ENCODE results near the gene MON1A. TPM values are rescaled to one million over a fixed set of nuclear protein-coding genes. Genes with fewer than 3 reads are reported as not detected.
A peak's percentile ranks its signal among the peaks of the same experiment; 100 is the strongest.

MON1A gene
- total RNA-seq, 1 donor from 2014 or later = 11.5 TPM

DNA sequence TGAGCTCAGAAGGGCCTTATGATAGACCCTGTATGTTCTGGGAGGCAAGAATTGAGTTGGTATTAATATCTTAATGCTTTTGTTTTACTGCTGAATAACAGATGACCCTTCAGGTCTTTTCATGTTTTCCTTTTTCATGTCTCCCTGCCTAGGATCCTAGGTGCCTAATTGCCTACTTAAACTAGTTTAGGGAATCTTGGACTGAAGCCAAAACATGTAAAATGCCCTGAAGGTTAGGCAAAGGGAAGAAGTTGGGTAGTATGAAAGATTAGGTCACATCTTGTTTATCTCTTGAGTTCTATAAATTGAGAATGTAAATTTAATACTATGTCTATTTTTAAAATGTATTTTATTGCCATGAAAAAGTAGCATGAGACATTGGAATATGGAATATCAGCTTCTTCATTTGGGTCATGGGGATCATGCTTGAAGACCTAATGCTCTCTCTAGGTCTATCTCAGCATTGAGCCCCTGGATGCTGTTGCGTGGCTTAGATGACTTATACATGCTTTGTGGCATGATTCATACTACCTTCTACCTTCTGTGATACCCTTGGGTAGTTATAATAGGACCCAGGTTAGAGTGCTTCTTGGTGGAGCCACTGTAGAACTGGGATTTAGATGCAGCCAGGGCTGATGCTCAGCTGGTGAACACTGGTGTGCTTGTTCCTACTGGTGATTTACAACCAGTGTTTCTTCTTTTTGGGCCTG is 36.8 kb upstream of the MON1A start:
- H3K36me3 Mint-ChIP-seq (ENCODE audit: low read depth) = peaks cover 8% of the 10 kb centered on the region
- H3K4me1 Mint-ChIP-seq = peaks cover 16% of the 10 kb centered on the region
- H3K27ac Mint-ChIP-seq (ENCODE audit: unreplicated experiment) = no peak overlapping the region
- H3K4me3 Mint-ChIP-seq = no peak overlapping the region
- TF ChIP-seq, protein P1, sequence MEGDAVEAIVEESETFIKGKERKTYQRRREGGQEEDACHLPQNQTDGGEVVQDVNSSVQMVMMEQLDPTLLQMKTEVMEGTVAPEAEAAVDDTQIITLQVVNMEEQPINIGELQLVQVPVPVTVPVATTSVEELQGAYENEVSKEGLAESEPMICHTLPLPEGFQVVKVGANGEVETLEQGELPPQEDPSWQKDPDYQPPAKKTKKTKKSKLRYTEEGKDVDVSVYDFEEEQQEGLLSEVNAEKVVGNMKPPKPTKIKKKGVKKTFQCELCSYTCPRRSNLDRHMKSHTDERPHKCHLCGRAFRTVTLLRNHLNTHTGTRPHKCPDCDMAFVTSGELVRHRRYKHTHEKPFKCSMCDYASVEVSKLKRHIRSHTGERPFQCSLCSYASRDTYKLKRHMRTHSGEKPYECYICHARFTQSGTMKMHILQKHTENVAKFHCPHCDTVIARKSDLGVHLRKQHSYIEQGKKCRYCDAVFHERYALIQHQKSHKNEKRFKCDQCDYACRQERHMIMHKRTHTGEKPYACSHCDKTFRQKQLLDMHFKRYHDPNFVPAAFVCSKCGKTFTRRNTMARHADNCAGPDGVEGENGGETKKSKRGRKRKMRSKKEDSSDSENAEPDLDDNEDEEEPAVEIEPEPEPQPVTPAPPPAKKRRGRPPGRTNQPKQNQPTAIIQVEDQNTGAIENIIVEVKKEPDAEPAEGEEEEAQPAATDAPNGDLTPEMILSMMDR (conservative IDR thresholded peaks at IDR 0.05) = no peak
- DNase-seq (ENCODE audit: low read depth, low spot score) = no peak
- H3K27me3 Mint-ChIP-seq (ENCODE audit: low read depth) = no peaks in the 10 kb centered on the region
- H3K9me3 Mint-ChIP-seq = no peaks in the 10 kb centered on the region

DNA sequence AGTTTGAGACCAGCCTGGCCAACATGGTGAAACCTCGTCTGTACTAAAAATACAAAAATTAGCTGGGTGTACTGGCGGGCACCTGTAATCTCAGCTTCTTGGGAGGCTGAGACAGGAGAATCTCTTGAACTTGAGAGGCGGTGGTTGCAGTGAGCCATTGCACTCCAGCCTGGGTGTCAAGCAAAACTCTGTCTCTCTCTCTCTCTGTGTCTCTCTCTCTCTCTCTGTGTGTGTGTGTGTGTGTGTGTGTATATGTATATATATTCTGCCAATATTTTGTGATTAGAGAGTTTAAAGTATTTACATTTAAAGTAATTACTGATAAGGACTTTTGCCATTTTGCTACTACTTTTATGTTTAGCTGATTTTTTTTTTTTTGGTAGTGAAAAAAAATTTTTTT is 26.0 kb upstream of the MON1A start:
- TF ChIP-seq, protein P1 (conservative IDR thresholded peaks at IDR 0.05) = no peak
- H3K27ac Mint-ChIP-seq (ENCODE audit: unreplicated experiment) = no peak overlapping the region
- H3K36me3 Mint-ChIP-seq (ENCODE audit: low read depth) = no peaks in the 10 kb centered on the region
- peaks cover 13% of the 10 kb centered on the region for H3K4me1 Mint-ChIP-seq
- H3K4me3 Mint-ChIP-seq = no peak overlapping the region
- no peak for DNase-seq (ENCODE audit: low read depth, low spot score)
- no peaks in the 10 kb centered on the region for H3K9me3 Mint-ChIP-seq
- no peaks in the 10 kb centered on the region for H3K27me3 Mint-ChIP-seq (ENCODE audit: low read depth)

DNA sequence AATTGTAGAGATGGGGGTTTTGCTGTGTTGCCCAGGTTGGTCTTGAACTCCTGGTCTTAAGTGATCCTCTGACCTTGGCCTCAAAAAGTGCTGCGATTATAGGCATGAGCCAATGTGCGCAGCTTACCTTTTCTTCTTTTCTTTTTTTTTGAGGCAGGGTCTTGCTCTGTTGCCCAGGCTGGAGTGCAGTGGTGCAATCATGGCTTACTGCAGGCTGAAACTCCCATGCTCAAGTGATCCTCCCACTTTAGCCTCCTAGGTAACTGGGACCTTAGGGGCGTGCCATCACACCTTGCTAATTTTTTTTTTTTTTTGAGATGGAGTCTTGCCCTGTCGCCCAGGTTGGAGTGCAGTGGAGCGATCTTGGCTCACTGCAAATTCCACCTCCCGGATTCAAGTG is 23.3 kb upstream of the MON1A start:
- H3K36me3 Mint-ChIP-seq (ENCODE audit: low read depth) = no peaks in the 10 kb centered on the region
- H3K27ac Mint-ChIP-seq (ENCODE audit: unreplicated experiment) = no peak overlapping the region
- no peak for DNase-seq (ENCODE audit: low read depth, low spot score)
- peaks cover 11% of the 10 kb centered on the region for H3K4me1 Mint-ChIP-seq
- H3K27me3 Mint-ChIP-seq (ENCODE audit: low read depth) = no peaks in the 10 kb centered on the region
- TF ChIP-seq, protein P1 (conservative IDR thresholded peaks at IDR 0.05) = no peak
- H3K4me3 Mint-ChIP-seq = no peak overlapping the region
- no peaks in the 10 kb centered on the region for H3K9me3 Mint-ChIP-seq

DNA sequence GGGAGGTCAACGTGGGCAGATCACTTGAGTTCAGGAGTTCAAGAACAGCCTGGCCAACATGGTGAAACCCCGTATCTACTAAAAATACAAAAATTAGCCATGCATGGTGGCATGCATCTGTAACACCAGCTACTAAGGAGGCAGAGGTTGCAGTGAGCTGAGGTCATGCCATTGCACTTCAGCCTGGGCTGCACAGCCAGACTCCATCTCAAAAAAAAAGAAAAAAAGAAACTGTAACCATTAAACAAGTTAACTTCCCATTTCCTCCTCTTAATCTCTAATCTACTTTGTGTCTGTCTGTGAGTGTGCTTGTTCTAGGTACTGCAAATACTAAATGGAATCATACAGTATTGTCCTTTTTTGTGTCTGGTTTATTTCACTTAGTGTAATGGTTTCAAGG is 13.0 kb upstream of the MON1A start:
- H3K9me3 Mint-ChIP-seq = peaks cover 4% of the 10 kb centered on the region
- H3K4me1 Mint-ChIP-seq = peaks cover 22% of the 10 kb centered on the region
- TF ChIP-seq, protein P1 (conservative IDR thresholded peaks at IDR 0.05) = no peak
- DNase-seq (ENCODE audit: low read depth, low spot score) = no peak
- H3K27me3 Mint-ChIP-seq (ENCODE audit: low read depth) = no peaks in the 10 kb centered on the region
- peak overlapping the region; percentile 70 for H3K4me3 Mint-ChIP-seq
- peaks cover 12% of the 10 kb centered on the region for H3K36me3 Mint-ChIP-seq (ENCODE audit: low read depth)
- no peak overlapping the region for H3K27ac Mint-ChIP-seq (ENCODE audit: unreplicated experiment)

DNA sequence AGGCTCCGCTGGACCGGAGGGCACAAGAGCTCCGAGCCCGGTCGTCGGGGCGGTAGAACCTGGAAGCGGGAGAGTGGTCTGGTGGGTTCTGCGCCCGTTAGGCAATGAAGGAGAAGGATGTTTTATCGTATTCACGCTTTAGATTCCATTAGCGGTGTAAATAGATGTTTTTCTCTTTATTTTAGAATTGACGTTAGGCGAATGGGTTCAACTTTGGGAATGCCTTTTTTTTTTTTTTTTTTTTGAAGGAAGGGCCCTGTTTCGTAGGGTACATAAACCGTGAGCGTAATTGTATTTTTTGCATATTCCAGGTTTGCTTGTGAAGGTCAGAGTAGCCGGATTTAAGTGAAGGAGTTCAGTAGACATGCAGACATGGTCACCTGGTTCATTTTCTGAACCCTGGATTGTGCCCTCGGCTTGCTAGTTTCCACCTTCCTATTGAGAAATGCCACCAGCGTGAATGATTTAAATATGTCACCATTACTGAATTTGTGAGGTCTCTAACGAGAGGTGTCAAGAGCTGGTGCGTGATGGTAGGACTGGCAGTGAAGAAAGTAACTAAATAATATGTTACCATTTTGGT is 11.1 kb upstream of the MON1A start:
- Mint-ChIP-seq H3K27ac (ENCODE audit: unreplicated experiment) (peak overlapping the region; percentile 98), H3K4me3 (peak overlapping the region; percentile 98), H3K27me3 (ENCODE audit: low read depth) (no peaks in the 10 kb centered on the region), H3K9me3 (peaks cover 4% of the 10 kb centered on the region), H3K4me1 (peaks cover 22% of the 10 kb centered on the region), H3K36me3 (ENCODE audit: low read depth) (peaks cover 7% of the 10 kb centered on the region)
- DNase-seq (ENCODE audit: low read depth, low spot score) = no peak
- TF ChIP-seq, protein P1 (conservative IDR thresholded peaks at IDR 0.05) = no peak
